ENCODE measurements around the gene TXNDC9. TPM values are rescaled to one million over a fixed set of nuclear protein-coding genes. Genes with fewer than 3 reads are reported as not detected.

The TXNDC9 gene
- total and polyA plus RNA-seq, 2 donors (not counting 1 experiment from before 2014, with no cell fraction given): 11.2 to 21.7 TPM

DNA sequence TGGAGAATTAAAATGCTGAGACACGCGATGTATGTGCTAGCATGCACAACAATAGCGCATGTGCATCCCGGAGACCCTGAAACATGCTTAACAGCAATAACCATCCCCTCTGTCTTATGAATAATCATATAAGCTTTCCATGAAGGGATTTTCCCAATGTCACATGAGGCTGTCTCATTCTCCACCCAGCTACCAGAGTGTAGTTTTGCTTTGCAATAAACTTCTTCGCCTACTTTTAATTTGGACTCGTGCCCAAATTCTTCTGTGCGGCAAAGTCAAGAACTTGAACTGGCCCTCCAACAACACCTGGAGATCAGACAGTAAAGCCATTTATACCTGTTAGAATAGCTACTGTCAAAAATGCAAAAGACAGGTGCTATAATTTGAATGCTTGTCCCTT, 50.6 kb downstream of the TXNDC9 start:
- peaks cover 0 to 3% of the 10 kb centered on the region in 2 experiments for H3K36me3 ChIP-seq (replicated peaks in 1 of 2; ENCODE audit: control extremely low read depth in 1 of 2, control insufficient read depth in 1 of 2, extremely low read depth in 1 of 2, insufficient read depth in 2 of 2, low read length in 1 of 2)
- peaks cover 3% of the 10 kb centered on the region for H3K9me3 Mint-ChIP-seq (ENCODE audit: insufficient read depth)
- no peak overlapping the region for H3K4me2 ChIP-seq (replicated peaks; ENCODE audit: low read depth, low read length, poor library complexity, severe bottlenecking)
- no peak overlapping the region for H2AFZ ChIP-seq (ENCODE audit: insufficient read depth, low read depth, low read length, poor library complexity, severe bottlenecking)
- DNase-seq (no peak), ATAC-seq (ENCODE audit: low read depth) (no peak)
- no peaks in the 10 kb centered on the region for H3K4me1 Mint-ChIP-seq
- no peak overlapping the region for H3K27ac Mint-ChIP-seq
- H4K20me1 ChIP-seq (ENCODE audit: control insufficient read depth, insufficient read depth, low read length, poor library complexity, severe bottlenecking): no peaks in the 10 kb centered on the region
- H3K9me3 ChIP-seq (ENCODE audit: control extremely low read depth in 1 of 3, control insufficient read depth in 2 of 3, insufficient read depth in 1 of 3, low read length in 2 of 3): peaks cover under 1 to 8% (median 2%) of the 10 kb centered on the region in 3 donors
- H3K27me3 Mint-ChIP-seq: no peaks in the 10 kb centered on the region
- CTCF ChIA-PET: no interaction called here
- no peaks in the 10 kb centered on the region for H3K27me3 ChIP-seq (replicated peaks in 1 of 4; ENCODE audit: control extremely low read depth in 1 of 4, control insufficient read depth in 3 of 4, insufficient read depth in 4 of 4, low read length in 3 of 4)
- no peaks in the 10 kb centered on the region for H3K79me2 ChIP-seq (ENCODE audit: control insufficient read depth, insufficient read depth, low read length)
- no peak for TF ChIP-seq EZH2 (IDR thresholded peaks at IDR 0.05; ENCODE audit: borderline replicate concordance, insufficient read depth, low read depth, low read length, poor library complexity, severe bottlenecking)
- TF ChIP-seq, protein P1, sequence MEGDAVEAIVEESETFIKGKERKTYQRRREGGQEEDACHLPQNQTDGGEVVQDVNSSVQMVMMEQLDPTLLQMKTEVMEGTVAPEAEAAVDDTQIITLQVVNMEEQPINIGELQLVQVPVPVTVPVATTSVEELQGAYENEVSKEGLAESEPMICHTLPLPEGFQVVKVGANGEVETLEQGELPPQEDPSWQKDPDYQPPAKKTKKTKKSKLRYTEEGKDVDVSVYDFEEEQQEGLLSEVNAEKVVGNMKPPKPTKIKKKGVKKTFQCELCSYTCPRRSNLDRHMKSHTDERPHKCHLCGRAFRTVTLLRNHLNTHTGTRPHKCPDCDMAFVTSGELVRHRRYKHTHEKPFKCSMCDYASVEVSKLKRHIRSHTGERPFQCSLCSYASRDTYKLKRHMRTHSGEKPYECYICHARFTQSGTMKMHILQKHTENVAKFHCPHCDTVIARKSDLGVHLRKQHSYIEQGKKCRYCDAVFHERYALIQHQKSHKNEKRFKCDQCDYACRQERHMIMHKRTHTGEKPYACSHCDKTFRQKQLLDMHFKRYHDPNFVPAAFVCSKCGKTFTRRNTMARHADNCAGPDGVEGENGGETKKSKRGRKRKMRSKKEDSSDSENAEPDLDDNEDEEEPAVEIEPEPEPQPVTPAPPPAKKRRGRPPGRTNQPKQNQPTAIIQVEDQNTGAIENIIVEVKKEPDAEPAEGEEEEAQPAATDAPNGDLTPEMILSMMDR (IDR thresholded peaks at IDR 0.05): no peak
- intact Hi-C loops (cut with micrococcal nuclease): no loop called here
- no peaks in the 10 kb centered on the region for H3K4me1 ChIP-seq (ENCODE audit: control insufficient read depth in 2 of 2, insufficient read depth in 2 of 2, low read length in 2 of 2)
- H3K4me3 ChIP-seq (ENCODE audit: control extremely low read depth in 1 of 5, extremely low read depth in 1 of 5, insufficient read depth in 1 of 5, low read depth in 2 of 5, low read length in 4 of 5): no peak overlapping the region
- POLR2A ChIA-PET: no interaction called here
- WGBS (ENCODE audit: insufficient coverage): 100% methylated on average over 4 of the region's 7 CpGs
- no peak overlapping the region for H3K27ac ChIP-seq (ENCODE audit: low read length in 2 of 2)
- no peak overlapping the region for H3K4me3 Mint-ChIP-seq
- no peak overlapping the region for H3K9ac ChIP-seq (ENCODE audit: low read length)

DNA sequence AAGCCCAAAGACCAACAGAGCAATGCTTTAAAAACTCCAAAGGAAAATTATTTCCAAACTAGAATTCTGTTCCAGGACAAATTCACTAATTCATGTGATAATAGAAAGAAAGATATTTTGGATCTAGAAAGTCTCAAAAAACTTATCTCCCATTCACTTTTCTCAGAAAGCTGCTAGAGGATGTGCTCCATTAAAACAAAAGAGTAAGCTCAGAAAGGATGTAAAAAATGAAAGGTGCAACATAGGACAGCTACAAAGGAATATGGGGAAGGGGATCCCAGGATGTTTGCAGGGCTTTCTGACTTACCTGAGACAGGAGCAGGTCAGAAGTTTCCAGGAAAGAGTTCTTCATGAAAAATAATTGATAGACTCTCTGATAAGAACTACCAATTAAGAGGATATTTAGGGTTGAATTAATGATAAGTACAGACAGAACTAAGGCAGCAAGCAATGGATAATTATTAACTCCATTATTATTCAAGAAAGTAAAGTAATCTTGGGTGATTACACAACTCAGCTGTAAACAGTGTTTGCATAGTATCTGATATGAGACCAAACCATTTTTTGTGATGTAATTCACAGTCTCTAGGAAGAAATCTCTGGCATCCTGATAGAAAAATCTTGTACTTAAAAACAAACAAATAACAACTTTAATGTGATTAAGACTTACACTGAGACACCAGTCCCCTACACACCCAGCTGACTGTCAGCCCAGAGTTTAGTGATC, 56.0 kb downstream of the TXNDC9 start:
- Histone ChIP-seq H3K4me2 (replicated peaks; ENCODE audit: low read depth, low read length, poor library complexity, severe bottlenecking) (no peak overlapping the region), H3K4me1 (ENCODE audit: control insufficient read depth in 2 of 2, insufficient read depth in 2 of 2, low read length in 2 of 2) (no peaks in the 10 kb centered on the region), H3K27ac (ENCODE audit: low read length in 2 of 2) (no peak overlapping the region), H2AFZ (ENCODE audit: insufficient read depth, low read depth, low read length, poor library complexity, severe bottlenecking) (no peak overlapping the region), H3K9me3 (ENCODE audit: control extremely low read depth in 1 of 3, control insufficient read depth in 2 of 3, insufficient read depth in 1 of 3, low read length in 2 of 3) (peaks cover 4 to 14% (median 7%) of the 10 kb centered on the region in 3 donors), H3K27me3 (replicated peaks in 1 of 4; ENCODE audit: control extremely low read depth in 1 of 4, control insufficient read depth in 3 of 4, insufficient read depth in 4 of 4, low read length in 3 of 4) (no peaks in the 10 kb centered on the region), H4K20me1 (ENCODE audit: control insufficient read depth, insufficient read depth, low read length, poor library complexity, severe bottlenecking) (no peaks in the 10 kb centered on the region), H3K4me3 (ENCODE audit: control extremely low read depth in 1 of 5, extremely low read depth in 1 of 5, insufficient read depth in 1 of 5, low read depth in 2 of 5, low read length in 4 of 5) (no peak overlapping the region), H3K79me2 (ENCODE audit: control insufficient read depth, insufficient read depth, low read length) (no peaks in the 10 kb centered on the region), H3K36me3 (replicated peaks in 1 of 2; ENCODE audit: control extremely low read depth in 1 of 2, control insufficient read depth in 1 of 2, extremely low read depth in 1 of 2, insufficient read depth in 2 of 2, low read length in 1 of 2) (peaks cover 0 to 2% of the 10 kb centered on the region in 2 experiments), H3K9ac (ENCODE audit: low read length) (no peak overlapping the region)
- H3K9me3 Mint-ChIP-seq (ENCODE audit: insufficient read depth): peaks cover 6% of the 10 kb centered on the region
- no peaks in the 10 kb centered on the region for H3K27me3 Mint-ChIP-seq
- ChIA-PET POLR2A (no interaction called here), CTCF (no interaction called here)
- no peak overlapping the region for H3K27ac Mint-ChIP-seq
- ATAC-seq (ENCODE audit: low read depth) (no peak), DNase-seq (no peak)
- H3K4me1 Mint-ChIP-seq: no peaks in the 10 kb centered on the region
- no peak overlapping the region for H3K4me3 Mint-ChIP-seq
- TF ChIP-seq EZH2 (IDR thresholded peaks at IDR 0.05; ENCODE audit: borderline replicate concordance, insufficient read depth, low read depth, low read length, poor library complexity, severe bottlenecking): no peak
- TF ChIP-seq, protein P1 (IDR thresholded peaks at IDR 0.05): no peak
- intact Hi-C loops (cut with micrococcal nuclease): no loop called here
